NB4 (cell line): ENCODE measurements around the gene TNRC18.

Source experiments
- CTCF ChIP-seq: IDR thresholded peaks from one replicate; pipeline ENCODE4 v1.5.1; 2012; ENCODE audit warnings: low read depth, low read length
- POLR2A ChIP-seq: IDR thresholded peaks from 2 replicates; pipeline ENCODE4 v1.6.1; 2011; ENCODE audit warnings: mild to moderate bottlenecking; ENCODE audit not compliant: insufficient read length; ENCODE audit errors: extremely low read depth
- TF ChIP-seq, protein P1 (sequence below): IDR thresholded peaks from 2 replicates; pipeline ENCODE4 v1.6.1; 2011; ENCODE audit warnings: low read depth, low read length

GRCh38 chr7:5426226-5426475 lies 2.5 kb upstream of the TNRC18 start:
- TF ChIP-seq CTCF (no peak), POLR2A (no peak)
- TF ChIP-seq, protein P1, sequence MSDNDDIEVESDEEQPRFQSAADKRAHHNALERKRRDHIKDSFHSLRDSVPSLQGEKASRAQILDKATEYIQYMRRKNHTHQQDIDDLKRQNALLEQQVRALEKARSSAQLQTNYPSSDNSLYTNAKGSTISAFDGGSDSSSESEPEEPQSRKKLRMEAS: no peak
